ENCODE results near the gene ASPSCR1. TPM values are rescaled to one million over a fixed set of nuclear protein-coding genes. Genes with fewer than 3 reads are reported as not detected.

Gene ASPSCR1
- total RNA-seq, 1 experiment from 2014 or later = 54.9 TPM

DNA sequence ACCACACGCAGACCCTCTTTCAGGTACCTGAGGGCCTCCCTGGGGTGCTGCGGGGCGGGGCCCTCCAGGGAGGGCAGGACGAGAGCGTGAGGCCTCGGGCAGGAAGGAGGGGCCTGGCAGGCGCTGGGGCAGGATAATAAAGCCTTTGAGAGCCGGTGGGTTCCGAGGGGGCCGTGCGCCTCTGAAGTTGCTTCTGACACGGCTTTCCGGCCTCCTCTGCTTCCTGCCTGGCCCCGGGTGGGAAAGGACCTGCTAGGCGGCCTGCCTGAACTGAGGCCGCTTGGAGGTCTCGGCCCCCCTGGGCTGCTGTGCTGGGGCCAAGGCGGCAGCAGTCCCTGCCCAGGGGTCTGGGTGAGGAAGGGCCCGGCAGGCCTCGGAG lies 34.8 kb downstream of the ASPSCR1 start:
- H3K79me2 ChIP-seq (ENCODE audit: low read depth) = no peaks in the 10 kb centered on the region
- no peaks in the 10 kb centered on the region for H3K9me3 ChIP-seq (ENCODE audit: insufficient read depth, low read depth)
- no peak overlapping the region for H3K4me2 ChIP-seq
- H3K36me3 ChIP-seq (ENCODE audit: low read depth) = no peaks in the 10 kb centered on the region
- H3K4me3 ChIP-seq = no peak overlapping the region
- no TSS peak for BruUV-seq (replicated peaks)
- intact Hi-C loops (cut with micrococcal nuclease; ENCODE audit: unreplicated experiment) = no loop called here
- H3K27ac ChIP-seq = no peak overlapping the region
- no peak overlapping the region for H2AFZ ChIP-seq
- H3F3A ChIP-seq (ENCODE audit: insufficient read depth, low read depth) = no peaks in the 10 kb centered on the region
- ChIA-PET CTCF (no interaction called here), POLR2A (ENCODE audit: unreplicated experiment) (no interaction called here)
- no peaks in the 10 kb centered on the region for H3K9me2 ChIP-seq (ENCODE audit: insufficient read depth)
- H4K20me1 ChIP-seq (ENCODE audit: insufficient read depth) = no peaks in the 10 kb centered on the region
- TF ChIP-seq, protein P1, sequence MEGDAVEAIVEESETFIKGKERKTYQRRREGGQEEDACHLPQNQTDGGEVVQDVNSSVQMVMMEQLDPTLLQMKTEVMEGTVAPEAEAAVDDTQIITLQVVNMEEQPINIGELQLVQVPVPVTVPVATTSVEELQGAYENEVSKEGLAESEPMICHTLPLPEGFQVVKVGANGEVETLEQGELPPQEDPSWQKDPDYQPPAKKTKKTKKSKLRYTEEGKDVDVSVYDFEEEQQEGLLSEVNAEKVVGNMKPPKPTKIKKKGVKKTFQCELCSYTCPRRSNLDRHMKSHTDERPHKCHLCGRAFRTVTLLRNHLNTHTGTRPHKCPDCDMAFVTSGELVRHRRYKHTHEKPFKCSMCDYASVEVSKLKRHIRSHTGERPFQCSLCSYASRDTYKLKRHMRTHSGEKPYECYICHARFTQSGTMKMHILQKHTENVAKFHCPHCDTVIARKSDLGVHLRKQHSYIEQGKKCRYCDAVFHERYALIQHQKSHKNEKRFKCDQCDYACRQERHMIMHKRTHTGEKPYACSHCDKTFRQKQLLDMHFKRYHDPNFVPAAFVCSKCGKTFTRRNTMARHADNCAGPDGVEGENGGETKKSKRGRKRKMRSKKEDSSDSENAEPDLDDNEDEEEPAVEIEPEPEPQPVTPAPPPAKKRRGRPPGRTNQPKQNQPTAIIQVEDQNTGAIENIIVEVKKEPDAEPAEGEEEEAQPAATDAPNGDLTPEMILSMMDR (conservative IDR thresholded peaks at IDR 0.05) = no peak
- no peak for TF ChIP-seq EZH2 (IDR thresholded peaks at IDR 0.05; ENCODE audit: low read depth)
- DNase-seq = no peak
- H3K27me3 ChIP-seq (ENCODE audit: insufficient read depth, low read depth) = no peaks in the 10 kb centered on the region
- H3K4me1 ChIP-seq (replicated peaks; ENCODE audit: insufficient read depth) = no peaks in the 10 kb centered on the region

DNA sequence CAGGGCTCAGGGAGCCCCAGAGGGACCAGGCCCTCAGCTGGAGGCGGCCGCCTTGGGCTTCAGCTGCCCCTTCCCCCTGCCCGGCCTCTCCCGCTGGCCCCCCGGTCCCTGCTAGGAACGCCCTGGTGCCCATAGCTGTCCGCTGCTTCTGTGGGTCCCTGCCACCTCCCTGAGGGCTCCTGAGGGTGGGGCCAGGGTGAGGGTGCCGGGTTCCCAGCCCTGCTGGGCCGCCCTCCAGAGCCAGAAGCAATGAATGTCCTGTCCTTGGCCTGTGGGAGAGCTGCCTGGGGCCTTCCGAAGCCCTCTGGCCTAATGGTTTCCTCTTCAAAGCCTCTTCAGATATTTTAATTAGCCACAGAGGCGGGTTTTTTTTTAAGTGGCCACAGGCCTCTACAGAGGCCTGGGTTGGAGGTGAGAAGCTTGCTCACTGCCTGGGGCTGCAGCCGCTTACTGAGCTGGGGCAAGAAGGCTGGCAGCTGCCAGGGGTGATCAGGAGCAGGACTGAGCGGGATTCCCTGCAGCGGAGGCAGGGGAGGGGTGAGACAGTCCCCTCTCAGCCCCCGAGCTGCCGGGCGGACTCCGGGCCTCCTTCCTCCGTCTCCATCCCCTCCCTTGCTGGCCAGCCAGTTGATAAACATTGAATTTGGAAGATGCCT lies 35.3 kb downstream of the ASPSCR1 start:
- intact Hi-C loops (cut with micrococcal nuclease; ENCODE audit: unreplicated experiment) = no loop called here
- Histone ChIP-seq H4K20me1 (ENCODE audit: insufficient read depth) (no peaks in the 10 kb centered on the region), H3K4me2 (no peak overlapping the region), H3F3A (ENCODE audit: insufficient read depth, low read depth) (no peaks in the 10 kb centered on the region), H2AFZ (no peak overlapping the region), H3K9me2 (ENCODE audit: insufficient read depth) (no peaks in the 10 kb centered on the region), H3K4me3 (no peak overlapping the region), H3K27me3 (ENCODE audit: insufficient read depth, low read depth) (no peaks in the 10 kb centered on the region), H3K4me1 (replicated peaks; ENCODE audit: insufficient read depth) (no peaks in the 10 kb centered on the region), H3K27ac (no peak overlapping the region), H3K9me3 (ENCODE audit: insufficient read depth, low read depth) (no peaks in the 10 kb centered on the region), H3K36me3 (ENCODE audit: low read depth) (no peaks in the 10 kb centered on the region), H3K79me2 (ENCODE audit: low read depth) (no peaks in the 10 kb centered on the region)
- CTCF ChIA-PET = interaction anchor here (0.6 kb wide), 1 partner anchor 337 kb away, joined by 3 read pairs; no protein-coding TSS in a partner anchor
- DNase-seq = no peak
- TF ChIP-seq EZH2 (IDR thresholded peaks at IDR 0.05; ENCODE audit: low read depth) = no peak
- TF ChIP-seq, protein P1 (conservative IDR thresholded peaks at IDR 0.05) = no peak
- POLR2A ChIA-PET (ENCODE audit: unreplicated experiment) = interaction anchor here (0.6 kb wide), 1 partner anchor 9 kb away, joined by 3 read pairs; no protein-coding TSS in a partner anchor
- no TSS peak for BruUV-seq (replicated peaks)

DNA sequence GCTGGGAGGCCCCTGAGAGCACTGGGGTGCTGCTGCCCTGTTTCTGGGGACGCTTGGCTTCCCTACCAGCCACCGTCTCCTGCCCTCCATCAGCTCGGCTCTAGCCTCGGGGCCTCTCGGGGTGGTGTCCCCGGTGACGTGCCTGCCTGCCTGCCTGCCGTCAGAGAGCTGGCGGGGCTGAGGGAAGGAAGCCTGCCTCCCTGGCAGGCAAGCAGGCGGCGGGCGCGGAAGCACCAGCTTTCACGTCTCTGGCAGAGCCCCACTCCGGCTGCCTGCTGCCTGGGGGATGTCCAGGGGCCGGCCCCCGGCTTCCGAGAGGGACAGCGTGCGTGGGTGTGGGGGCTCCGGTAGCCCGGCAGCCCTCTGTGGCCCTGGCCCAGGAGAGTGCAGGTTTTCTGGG lies 35.9 kb downstream of the ASPSCR1 start:
- H3K9me3 ChIP-seq (ENCODE audit: insufficient read depth, low read depth) = no peaks in the 10 kb centered on the region
- intact Hi-C loops (cut with micrococcal nuclease; ENCODE audit: unreplicated experiment) = no loop called here
- H4K20me1 ChIP-seq (ENCODE audit: insufficient read depth) = no peaks in the 10 kb centered on the region
- H3K79me2 ChIP-seq (ENCODE audit: low read depth) = no peaks in the 10 kb centered on the region
- H2AFZ ChIP-seq = no peak overlapping the region
- no peak for DNase-seq
- H3F3A ChIP-seq (ENCODE audit: insufficient read depth, low read depth) = no peaks in the 10 kb centered on the region
- no peak overlapping the region for H3K27ac ChIP-seq
- BruUV-seq (replicated peaks) = no TSS peak
- TF ChIP-seq, protein P1 (conservative IDR thresholded peaks at IDR 0.05) = no peak
- TF ChIP-seq EZH2 (IDR thresholded peaks at IDR 0.05; ENCODE audit: low read depth) = no peak
- ChIA-PET CTCF (interaction anchor here (0.6 kb wide), 1 partner anchor 338 kb away, joined by 3 read pairs; no protein-coding TSS in a partner anchor), POLR2A (ENCODE audit: unreplicated experiment) (interaction anchor here (0.6 kb wide), 1 partner anchor 9 kb away, joined by 3 read pairs; no protein-coding TSS in a partner anchor)
- no peaks in the 10 kb centered on the region for H3K9me2 ChIP-seq (ENCODE audit: insufficient read depth)
- no peaks in the 10 kb centered on the region for H3K4me1 ChIP-seq (replicated peaks; ENCODE audit: insufficient read depth)
- no peaks in the 10 kb centered on the region for H3K36me3 ChIP-seq (ENCODE audit: low read depth)
- no peaks in the 10 kb centered on the region for H3K27me3 ChIP-seq (ENCODE audit: insufficient read depth, low read depth)
- no peak overlapping the region for H3K4me3 ChIP-seq
- no peak overlapping the region for H3K4me2 ChIP-seq
